ENCODE results near the gene SLX4IP. TPM values are rescaled to one million over a fixed set of nuclear protein-coding genes. Genes with fewer than 3 reads are reported as not detected.

SLX4IP gene
- total RNA-seq, 1 experiment from 2014 or later, result 11.1 TPM

- ATAC-seq (peak; percentile 71), DNase-seq (ENCODE audit: low read depth, low spot score) (peak; percentile 75)
- Histone ChIP-seq H3K9me2 (ENCODE audit: insufficient read depth) (no peaks in the 10 kb centered on the region), H3K36me3 (ENCODE audit: control insufficient read depth in 1 of 2, insufficient read depth in 2 of 2, low read length in 2 of 2) (no peaks in the 10 kb centered on the region), H3K27me3 (ENCODE audit: insufficient read depth, low read length) (no peaks in the 10 kb centered on the region), H2AFZ (ENCODE audit: low read depth, low read length, poor library complexity, severe bottlenecking) (no peak overlapping the region), H4K20me1 (ENCODE audit: insufficient read depth) (no peaks in the 10 kb centered on the region), H3K79me2 (ENCODE audit: insufficient read depth, low read length) (no peaks in the 10 kb centered on the region), H3K9ac (ENCODE audit: low read length) (peak overlapping the region; percentile 48), H3K27ac (ENCODE audit: low read depth, low read length) (peak overlapping the region; percentile 94), H3K4me2 (ENCODE audit: low read length) (peak overlapping the region; percentile 75), H3K9me3 (ENCODE audit: control insufficient read depth in 1 of 2, insufficient read depth in 1 of 2, low read depth in 1 of 2, low read length in 2 of 2) (no peaks in the 10 kb centered on the region), H3K4me3 (replicated peaks in 1 of 2; ENCODE audit: low read depth in 1 of 2, low read length in 2 of 2) (peak overlapping the region; percentile 18 to 40), H3K4me1 (ENCODE audit: control insufficient read depth in 1 of 2, insufficient read depth in 2 of 2, low read length in 2 of 2) (peaks cover 78 to 81% of the 10 kb centered on the region in 2 experiments)
- RAD21 ChIA-PET (ENCODE audit: low non-redundant PET in 1 of 2, low total read pairs in 2 of 2, uncharacterized antibody in 2 of 2, unreplicated experiment in 2 of 2), result no interaction called here
- intact Hi-C loops (cut with micrococcal nuclease), result loop anchor here (2.0 kb wide), 2 partner anchors 72 to 106 kb away; partner anchors contain the start of genes MKKS and SLX4IP
- POLR2A ChIA-PET, result no interaction called here
- BruUV-seq (replicated peaks), result TSS peak; percentile 24
- CTCF ChIA-PET, result interaction anchor here (0.6 kb wide), 1 partner anchor 380 kb away, joined by 3 read pairs; no protein-coding TSS in a partner anchor
- TF ChIP-seq POLR2A (IDR thresholded peaks at IDR 0.05; ENCODE audit: borderline replicate concordance, extremely low read depth, insufficient read depth, insufficient read length), result no peak
- 0 out of 2 replicates have a peak, but pooled peaks have one; percentile 22 for TF ChIP-seq SRF (IDR thresholded peaks at IDR 0.05; ENCODE audit: low read depth)
- TF ChIP-seq ZFX (IDR thresholded peaks at IDR 0.05), result no peak
- TF ChIP-seq SIN3A (IDR thresholded peaks at IDR 0.05; ENCODE audit: low read depth), result peak; percentile 2; the same call in 1 of the 2 replicates
- TF ChIP-seq CBX3 (IDR thresholded peaks at IDR 0.05; ENCODE audit: low read depth), result peak; percentile 44; the same call in 1 of the 2 replicates
- TF ChIP-seq, protein P1, sequence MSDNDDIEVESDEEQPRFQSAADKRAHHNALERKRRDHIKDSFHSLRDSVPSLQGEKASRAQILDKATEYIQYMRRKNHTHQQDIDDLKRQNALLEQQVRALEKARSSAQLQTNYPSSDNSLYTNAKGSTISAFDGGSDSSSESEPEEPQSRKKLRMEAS (IDR thresholded peaks at IDR 0.05), result no peak
- no peak for TF ChIP-seq ZBTB33 (IDR thresholded peaks at IDR 0.05; ENCODE audit: extremely low read depth, insufficient replicate concordance, low read length)
- TF ChIP-seq ZNF274 (IDR thresholded peaks at IDR 0.05; ENCODE audit: low read depth, low read length), result no peak
- peak; percentile 62; the same call in 1 of the 2 replicates for TF ChIP-seq ATF3 (IDR thresholded peaks at IDR 0.05)
- no peak for TF ChIP-seq EZH2 (IDR thresholded peaks at IDR 0.05)
- peak; percentile 68 for TF ChIP-seq CEBPB (IDR thresholded peaks at IDR 0.05; ENCODE audit: low read depth)
- TF ChIP-seq JUND (IDR thresholded peaks at IDR 0.05), result peak; percentile 72
- TF ChIP-seq POLR2AphosphoS5 (IDR thresholded peaks at IDR 0.05; ENCODE audit: low read depth, low read length), result peak; percentile 29; the same call in 1 of the 2 replicates
- TF ChIP-seq ELF1 (IDR thresholded peaks at IDR 0.05; ENCODE audit: borderline replicate concordance, low read depth), result peak; percentile 42
- no peak for TF ChIP-seq CTCF (IDR thresholded peaks at IDR 0.05 in 2 of 3, conservative IDR thresholded peaks at IDR 0.05 in 1 of 3; ENCODE audit: borderline replicate concordance in 1 of 3, insufficient read depth in 1 of 3, low read depth in 2 of 3, low read length in 2 of 3)
- no peak for TF ChIP-seq REST (IDR thresholded peaks at IDR 0.05; ENCODE audit: low read depth)
- TF ChIP-seq EZH2phosphoT487 (IDR thresholded peaks at IDR 0.05; ENCODE audit: borderline replicate concordance), result no peak
- peak; percentile 49 for TF ChIP-seq TCF7L2 (IDR thresholded peaks at IDR 0.05; ENCODE audit: borderline replicate concordance, extremely low read depth, insufficient read depth, insufficient read length)
Observed at GRCh38 chr20:10540636-10541493, 105.8 kb downstream of the SLX4IP start.

Data from HCT116 (cell line).